ENCODE results near the gene BOC. TPM values are rescaled to one million over a fixed set of nuclear protein-coding genes. Genes with fewer than 3 reads are reported as not detected.

Gene BOC
- total and polyA plus RNA-seq, 2 donors (not counting 3 experiments of a cell fraction or from before 2014, with no cell fraction given), result 0.07 TPM; not detected in 1

GRCh38 chr3:113169891-113170452 is 41.4 kb upstream of the BOC start:
- no peak overlapping the region for H3K4me3 ChIP-seq (replicated peaks in 1 of 3; ENCODE audit: insufficient read depth in 1 of 3, low read depth in 1 of 3, low read length in 3 of 3)
- no peak for FAIRE-seq
- no peak overlapping the region for H3K4me2 ChIP-seq (ENCODE audit: insufficient read depth, low read length)
- no peaks in the 10 kb centered on the region for H3K9me1 ChIP-seq (replicated peaks; ENCODE audit: control insufficient read depth, extremely low read depth, insufficient read depth, low read length)
- H3K79me2 ChIP-seq (ENCODE audit: control insufficient read depth, insufficient read depth, low read length), result no peaks in the 10 kb centered on the region
- CTCF ChIA-PET, result no interaction called here
- TF ChIP-seq FOS (IDR thresholded peaks at IDR 0.05; ENCODE audit: borderline replicate concordance, insufficient read depth, low read length) (no peak), JUN (IDR thresholded peaks at IDR 0.05; ENCODE audit: borderline replicate concordance, insufficient read depth, insufficient read length, low read depth) (no peak), MYC (IDR thresholded peaks at IDR 0.05; ENCODE audit: low read depth, low read length) (no peak), EZH2 (IDR thresholded peaks at IDR 0.05; ENCODE audit: borderline replicate concordance, low read depth, low read length, severe bottlenecking) (no peak), GATA2 (IDR thresholded peaks at IDR 0.05; ENCODE audit: insufficient read depth, insufficient read length, low read depth, low read length) (no peak), MAX (IDR thresholded peaks at IDR 0.05; ENCODE audit: insufficient read depth, insufficient read length) (no peak), CTCF (IDR thresholded peaks at IDR 0.05; ENCODE audit: extremely low read depth in 1 of 2, insufficient read depth in 1 of 2, low read depth in 1 of 2, low read length in 2 of 2) (no peak)
- no peak overlapping the region for H2AFZ ChIP-seq (ENCODE audit: low read depth, low read length)
- H4K20me1 ChIP-seq (replicated peaks; ENCODE audit: control insufficient read depth, extremely low read depth, insufficient read depth, low read length), result no peaks in the 10 kb centered on the region
- BruUV-seq (replicated peaks), result no TSS peak
- no peak overlapping the region for H3K9ac ChIP-seq (replicated peaks; ENCODE audit: extremely low read depth, insufficient read depth, low read length)
- POLR2A ChIA-PET, result no interaction called here
- H3K27ac ChIP-seq (ENCODE audit: insufficient read depth, low read depth, low read length), result no peak overlapping the region
- dilution Hi-C loops (cut with MboI; ENCODE audit: extremely low pct_ligation_motif_present, low sequenced_read_pairs), result no loop called here
- peaks cover 0 to 4% of the 10 kb centered on the region in 2 experiments for H3K27me3 ChIP-seq (ENCODE audit: control insufficient read depth in 2 of 2, insufficient read depth in 2 of 2, low read length in 2 of 2)
- no peaks in the 10 kb centered on the region for H3K4me1 ChIP-seq (ENCODE audit: control insufficient read depth, extremely low read depth, insufficient read depth, low read length)
- H3K9me3 ChIP-seq (replicated peaks; ENCODE audit: control insufficient read depth, insufficient read depth, low read length), result no peaks in the 10 kb centered on the region
- intact Hi-C loops (cut with micrococcal nuclease), result no loop called here
- no peaks in the 10 kb centered on the region for H3K36me3 ChIP-seq (ENCODE audit: control insufficient read depth in 2 of 2, extremely low read depth in 1 of 2, insufficient read depth in 2 of 2, low read length in 2 of 2)
- DNase-seq (ENCODE audit: low read depth, low spot score), result no peak

Data from endothelial cell of umbilical vein (primary cell).